T47D (cell line): ENCODE results near the gene CKLF.

Source experiments
- DNase-seq, 2 experiments: peaks; one replicate each; pipeline versions ENCODE4 v3.0.0 to v3.0.0-alpha.2; 2011 to 2012; ENCODE audit warnings: low read depth in 1 of 2, low spot score in 1 of 2
- JUND ChIP-seq: IDR thresholded peaks from 2 replicates; pipeline ENCODE4 v1.6.1; 2012; ENCODE audit warnings: low read depth
- in situ Hi-C: cut with HindIII; loops from 2 replicates; pipeline ENCODE4 v1.10.0; 2016; ENCODE audit warnings: low sequenced_read_pairs, low pct_unique_long_range_greater_than_20kb

The CKLF gene

DNA sequence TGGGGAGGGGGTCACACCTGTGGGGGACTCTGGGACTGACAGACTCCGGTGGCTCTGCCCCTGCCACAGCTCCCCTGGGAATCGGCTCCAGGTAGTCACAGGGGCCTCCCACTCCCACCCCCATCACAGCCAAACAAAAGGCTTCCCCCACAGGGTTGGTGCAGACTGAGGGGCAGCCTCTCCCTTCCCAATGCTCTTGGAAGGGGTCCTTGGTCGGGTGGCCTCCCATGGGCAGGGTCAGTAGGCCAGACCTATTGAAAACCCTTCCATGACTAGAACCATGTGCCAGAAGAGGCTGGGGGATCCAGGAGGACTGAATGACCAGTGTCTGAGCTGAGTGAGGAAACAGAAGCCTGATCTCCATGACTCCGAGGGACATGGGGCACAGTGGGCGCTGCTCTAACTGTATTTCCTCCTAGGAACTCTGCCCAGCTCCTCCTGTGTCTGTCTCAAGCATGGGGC lies 31.1 kb upstream of the CKLF start:
- in situ Hi-C loops, result no loop called here
- no peak for TF ChIP-seq JUND
- no peak for DNase-seq

DNA sequence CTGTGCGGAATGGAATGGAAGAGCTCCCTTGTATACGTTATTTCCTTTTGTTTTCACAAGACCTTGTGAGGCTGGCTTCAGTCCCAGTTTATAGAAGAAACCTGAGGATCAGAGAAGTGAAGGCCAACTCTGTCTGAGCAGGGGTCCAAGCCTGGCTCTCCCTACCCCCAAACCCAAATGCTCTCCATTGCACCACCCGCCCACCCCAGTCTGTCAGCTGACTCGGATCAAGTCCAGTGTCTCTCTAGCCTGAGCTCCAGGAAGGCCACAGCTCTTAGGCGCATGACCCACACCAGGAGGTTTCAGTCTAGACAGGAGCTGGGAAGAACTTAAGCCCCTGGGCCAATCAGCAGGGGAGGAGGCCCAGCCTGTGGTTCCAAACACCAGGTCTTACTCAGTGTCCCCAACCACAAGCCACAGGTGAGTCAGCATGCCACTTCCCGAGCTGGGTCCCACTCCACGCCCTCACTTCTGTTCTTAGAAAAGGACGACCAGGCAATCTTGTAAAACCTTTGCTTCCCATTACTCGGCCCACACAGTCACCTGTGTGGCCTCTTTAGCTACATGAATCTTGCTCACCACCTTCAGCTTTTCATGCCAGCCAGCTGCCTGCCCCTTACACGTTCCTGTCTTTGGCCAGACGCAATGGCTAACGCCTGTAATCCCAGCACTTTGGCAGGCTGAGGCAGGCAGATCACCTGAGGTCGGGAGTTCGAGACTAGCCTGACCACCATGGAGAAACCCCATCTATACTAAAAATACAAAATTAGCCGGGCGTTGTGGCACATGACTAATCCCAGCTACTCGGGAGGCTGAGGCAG lies 30.2 kb upstream of the CKLF start:
- no peak for TF ChIP-seq JUND
- in situ Hi-C loops, result no loop called here
- no peak for DNase-seq

DNA sequence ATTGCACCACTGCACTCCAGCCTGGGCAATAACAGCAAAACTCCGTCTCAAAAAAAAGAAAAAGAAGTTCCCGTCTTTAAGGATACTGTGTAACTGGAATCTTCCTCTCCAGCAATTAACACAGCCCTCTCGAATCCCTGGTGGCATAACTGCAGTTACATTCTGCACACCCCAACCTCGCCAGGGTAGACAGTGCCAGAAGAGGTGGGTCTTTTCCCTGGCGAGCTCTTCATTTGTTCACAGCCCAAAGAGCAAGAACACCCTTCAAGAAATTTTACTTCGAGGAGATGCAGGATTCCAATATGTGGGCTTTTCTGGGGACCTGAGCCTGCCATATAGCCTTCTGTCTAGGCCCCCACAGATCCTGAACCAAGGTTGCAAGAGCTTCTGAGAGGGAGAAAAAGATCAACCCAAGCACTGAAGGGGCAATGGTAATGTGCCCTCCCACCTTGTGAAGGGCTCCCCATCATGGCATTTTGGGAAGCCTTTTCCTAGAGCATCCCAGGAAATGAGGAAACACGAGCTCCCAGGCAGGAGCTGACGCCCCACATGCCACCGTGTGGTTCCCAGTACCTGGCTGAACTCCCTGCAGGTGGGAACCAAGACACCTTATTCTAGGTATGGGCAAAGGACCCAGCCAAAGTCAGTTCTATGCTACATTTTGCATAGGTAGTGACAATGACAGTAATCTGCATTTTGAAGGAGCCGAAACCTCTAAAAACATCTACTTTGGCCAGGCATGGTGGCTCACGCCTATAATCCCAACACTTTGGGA lies 29.4 kb upstream of the CKLF start:
- no peak for DNase-seq
- in situ Hi-C loops, result no loop called here
- no peak for TF ChIP-seq JUND

DNA sequence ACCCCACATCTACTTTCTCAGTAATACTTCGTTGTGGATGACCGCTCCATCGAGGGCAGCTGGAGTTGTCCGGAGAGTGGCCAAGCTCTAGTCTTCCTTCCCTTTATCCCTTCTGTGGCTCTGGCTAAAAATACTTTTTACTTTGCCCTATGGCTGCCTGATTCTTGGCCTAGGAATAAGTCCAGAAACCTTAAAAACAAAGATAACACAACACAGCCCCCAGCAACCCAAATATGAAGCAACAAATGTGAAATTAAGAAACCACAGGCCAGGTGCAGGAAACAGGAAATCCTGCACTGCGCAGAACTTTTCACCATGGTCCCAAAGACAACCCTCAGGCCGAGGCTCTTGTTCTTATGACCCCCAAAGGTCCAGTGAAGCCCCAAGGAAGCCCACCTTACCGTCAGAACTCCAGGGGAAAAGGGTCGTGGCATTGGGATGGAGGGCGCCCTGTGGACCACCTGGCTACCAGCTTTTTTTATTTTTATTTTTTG lies 28.5 kb upstream of the CKLF start:
- TF ChIP-seq JUND, result no peak
- DNase-seq, result no peak

DNA sequence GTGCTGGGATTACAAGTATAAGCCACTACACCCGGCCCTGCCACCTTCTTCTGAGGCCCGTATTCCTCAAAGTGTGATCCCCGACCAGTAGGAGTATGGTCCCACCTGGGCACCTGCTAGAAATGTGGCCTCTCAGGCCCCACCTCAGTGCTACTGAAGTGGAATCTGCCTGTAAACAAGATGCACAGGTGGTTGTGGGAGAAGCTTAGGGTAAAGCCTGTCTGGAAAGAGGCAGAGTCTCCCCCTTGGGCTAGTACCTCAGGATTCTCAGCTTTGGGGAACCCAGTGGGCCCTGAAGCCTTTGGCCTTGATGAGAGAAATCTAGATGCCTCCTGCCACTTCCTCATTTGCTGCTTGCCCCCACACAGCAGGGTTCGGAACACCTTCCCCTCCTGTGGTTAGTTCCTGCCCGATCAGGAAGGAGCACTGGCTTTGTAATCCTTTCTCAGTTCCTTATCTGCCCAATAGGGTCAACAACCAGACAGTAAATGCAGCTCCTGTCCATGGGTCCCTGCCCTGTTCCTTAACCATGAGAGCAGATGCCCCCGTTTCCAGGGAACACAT lies 27.7 kb upstream of the CKLF start:
- in situ Hi-C loops, result no loop called here
- no peak for DNase-seq

More for the DNA sequence above, 28.5 kb upstream of the CKLF start:
- in situ Hi-C loops, result no loop called here

DNA sequence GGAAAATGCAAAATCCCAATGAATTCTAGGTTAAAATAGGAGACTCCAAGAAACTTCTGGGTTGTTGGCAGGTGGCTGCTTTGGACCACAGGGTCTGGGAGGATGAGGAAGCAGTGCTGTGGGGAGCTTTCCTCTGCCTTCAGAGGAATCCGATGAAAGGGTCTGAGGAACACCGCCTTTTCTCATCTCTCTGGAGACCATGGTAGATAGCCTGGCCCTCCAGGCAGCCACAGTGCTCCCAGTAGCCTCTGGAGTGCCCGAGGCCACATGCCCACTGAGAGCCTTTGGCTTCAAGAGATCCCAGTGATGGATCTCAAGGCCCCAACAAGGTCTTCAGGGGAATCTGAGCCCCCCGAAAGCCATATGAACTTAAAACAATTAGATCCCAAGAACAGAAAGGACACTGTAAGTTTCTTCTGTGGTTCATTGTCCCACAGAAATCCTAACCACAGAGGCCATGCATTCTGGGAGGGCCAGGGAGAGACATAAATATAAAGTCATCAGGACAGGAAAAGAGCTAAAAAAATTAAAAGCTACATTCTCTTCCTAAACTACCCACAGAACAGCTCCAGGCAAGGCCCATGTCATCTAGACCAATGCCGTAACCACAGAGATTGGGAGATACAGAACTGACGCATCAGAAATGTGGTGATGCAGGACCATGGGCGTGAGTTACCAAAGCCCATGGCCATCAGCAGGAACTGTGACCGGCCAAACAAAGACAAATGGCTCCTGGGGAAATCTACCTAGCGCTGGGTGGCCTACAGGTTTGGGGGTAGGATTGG lies 26.8 kb upstream of the CKLF start:
- no peak for DNase-seq
- no peak for TF ChIP-seq JUND
- in situ Hi-C loops, result no loop called here

More for the DNA sequence above, 27.7 kb upstream of the CKLF start:
- TF ChIP-seq JUND, result no peak

DNA sequence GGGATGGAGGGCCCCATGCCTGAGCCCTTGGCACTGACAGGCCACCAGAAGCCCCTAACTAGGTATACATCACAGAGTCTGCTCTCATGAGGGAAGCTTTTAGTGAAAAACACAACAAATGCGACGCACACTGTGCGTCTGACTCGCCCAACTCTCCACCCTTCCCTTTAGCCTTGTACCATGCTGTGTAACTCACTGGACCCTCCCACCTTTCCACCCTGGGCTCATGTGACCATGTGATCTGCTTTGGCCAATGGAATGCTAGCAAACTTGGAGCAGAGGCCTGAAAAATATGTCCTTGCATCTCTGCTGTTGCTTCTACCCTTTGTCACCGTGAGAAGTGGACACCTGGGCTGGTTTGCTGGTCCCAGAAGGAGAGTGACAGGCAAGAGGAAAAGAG lies 24.1 kb upstream of the CKLF start:
- no peak for TF ChIP-seq JUND
- no peak for DNase-seq
- in situ Hi-C loops, result no loop called here

DNA sequence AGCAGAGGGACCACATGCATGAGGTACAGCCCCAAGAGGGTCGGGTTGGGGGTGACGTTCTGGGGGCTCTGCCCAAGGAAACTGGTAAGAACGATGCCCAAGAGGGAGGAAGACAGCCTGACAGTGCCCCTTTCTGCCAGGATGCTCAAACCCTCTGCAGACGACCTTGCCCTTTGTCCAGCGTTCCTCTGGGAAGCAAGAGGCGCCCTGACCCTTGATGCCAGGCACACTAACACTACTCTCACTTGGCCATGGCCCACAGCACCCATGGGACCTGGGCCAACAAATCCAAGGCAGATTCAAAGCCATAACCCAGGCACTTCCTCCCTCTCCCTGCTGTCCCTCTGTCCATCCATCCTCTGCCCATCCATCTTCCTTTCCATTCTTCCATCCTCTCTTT lies 22.9 kb upstream of the CKLF start:
- no peak for DNase-seq
- in situ Hi-C loops, result no loop called here
- no peak for TF ChIP-seq JUND

DNA sequence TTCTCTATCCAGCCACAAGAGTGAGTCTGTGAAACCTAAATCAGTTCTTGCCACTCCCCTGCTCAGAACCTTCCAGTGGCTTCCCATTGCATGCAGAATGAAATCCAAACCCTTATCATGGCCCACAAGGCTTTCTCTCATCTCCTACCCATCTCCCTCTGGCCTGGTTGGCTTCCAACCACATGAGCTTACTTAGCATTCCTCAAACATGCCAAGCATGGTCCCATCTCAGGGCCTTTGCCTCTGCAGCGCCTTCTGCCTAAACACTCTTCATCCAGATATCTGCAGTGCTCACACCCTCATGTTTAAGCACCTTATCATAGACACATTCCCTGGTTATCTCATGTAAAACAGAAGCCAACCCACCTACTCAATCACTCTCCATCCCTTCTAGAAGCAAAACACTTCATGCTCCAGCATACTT lies 18.0 kb upstream of the CKLF start:
- no peak for DNase-seq

DNA sequence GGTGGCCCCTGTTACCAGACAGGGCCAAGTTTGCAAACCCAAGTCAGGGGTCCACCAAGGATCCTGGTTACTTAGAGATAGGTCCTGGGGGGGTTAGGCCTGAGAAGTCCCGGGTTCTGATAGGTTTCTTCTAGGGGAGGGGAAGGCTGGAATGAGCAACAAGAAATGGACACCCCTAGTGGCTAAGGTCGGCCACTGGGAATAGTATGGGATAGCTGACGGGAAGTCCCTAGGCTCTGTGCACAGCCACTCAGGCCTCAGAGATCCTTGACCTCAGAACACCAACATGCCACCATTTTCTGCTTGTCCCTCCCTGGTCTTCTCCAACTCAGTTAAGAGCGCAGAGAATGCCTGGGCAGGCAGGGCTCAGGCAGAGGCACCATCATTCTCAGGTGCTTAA lies 15.9 kb upstream of the CKLF start:
- no peak for TF ChIP-seq JUND
- in situ Hi-C loops, result no loop called here
- no peak for DNase-seq

More for the DNA sequence above, 18.0 kb upstream of the CKLF start:
- no peak for TF ChIP-seq JUND
- in situ Hi-C loops, result no loop called here

DNA sequence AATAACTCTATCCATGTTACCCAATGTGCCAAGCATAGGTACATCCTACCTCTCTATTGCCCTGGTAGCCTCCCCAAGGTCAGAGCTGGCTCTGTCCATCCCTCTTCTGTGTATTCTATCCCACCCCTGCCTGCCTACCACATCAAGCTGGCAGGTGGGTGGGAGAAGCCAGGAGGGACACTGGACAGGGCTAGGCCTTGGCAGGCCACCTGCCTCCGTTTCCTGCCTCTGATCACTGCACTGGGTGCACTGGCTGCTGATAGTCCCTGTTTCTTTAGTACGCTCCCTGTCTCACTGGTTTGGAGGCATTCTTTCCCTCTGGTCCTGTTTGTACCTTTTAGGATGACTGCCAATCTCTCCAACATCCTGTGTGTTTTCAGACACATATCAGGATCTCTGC lies 15.1 kb upstream of the CKLF start:
- TF ChIP-seq JUND, result no peak
- DNase-seq, result no peak
- in situ Hi-C loops, result no loop called here

DNA sequence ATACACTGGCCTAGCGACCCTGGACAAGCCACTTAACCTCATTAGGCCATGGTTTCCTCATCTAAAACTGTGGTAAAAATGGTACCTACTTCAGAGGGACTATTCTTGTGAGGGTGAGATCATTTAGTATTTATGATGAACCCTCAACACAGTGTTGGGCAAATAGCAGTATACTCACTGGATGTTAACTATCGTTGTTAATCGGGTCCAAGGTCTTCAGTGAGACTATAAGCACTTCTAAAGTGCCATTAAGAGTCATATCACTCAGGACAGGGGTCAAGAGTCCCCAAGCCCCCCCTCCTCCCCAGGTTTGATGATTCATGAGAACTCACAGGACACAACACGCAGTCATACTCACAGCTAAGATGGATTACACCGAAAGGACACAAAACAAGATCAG lies 13.5 kb upstream of the CKLF start:
- DNase-seq, result no peak
- TF ChIP-seq JUND, result no peak
- in situ Hi-C loops, result no loop called here
